ENCODE data around the gene OR6C65. TPM values are rescaled to one million over a fixed set of nuclear protein-coding genes. Genes with fewer than 3 reads are reported as not detected.
"Not testable (repeated sequence)": the region's sequence is repeated elsewhere in the genome, so short reads cannot be mapped to it uniquely, and the experiment has no call there.

The OR6C65 gene
- polyA plus RNA-seq (2011; rRNA removed) (not detected in 2 replicates), polyA minus RNA-seq (2011; rRNA and poly(A)+ RNA removed) (not detected in 2 replicates)

DNA sequence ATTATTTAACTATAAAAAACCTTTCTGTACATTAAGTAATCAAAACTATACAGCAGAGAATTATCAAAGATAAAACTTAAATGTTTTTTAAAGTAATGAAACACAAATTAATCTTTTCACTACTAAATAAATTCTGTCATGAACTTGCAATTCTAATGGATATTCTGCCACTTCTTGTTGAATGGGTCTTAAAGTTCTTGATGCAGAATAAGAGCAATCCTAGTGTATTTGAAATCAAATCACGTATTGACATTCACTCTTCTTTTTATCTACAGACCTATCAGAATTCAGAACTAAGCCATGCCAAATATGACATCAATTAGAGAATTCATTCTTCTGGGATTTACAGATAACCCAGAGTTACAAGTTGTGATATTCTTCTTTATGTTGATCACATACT, at the start of gene OR6C65:
TSS of gene OR6C65 (plus strand) at position 301 of the 400 bp plus-strand sequence. CDS start at position 301, 0 bp downstream.
- ChIA-PET POLR2A (no interaction called here), CTCF (no interaction called here)
- no peaks in the 10 kb centered on the region for H3K27me3 ChIP-seq (ENCODE audit: control insufficient read depth, insufficient read depth, low read length)
- H3K36me3 ChIP-seq (ENCODE audit: control insufficient read depth, insufficient read depth, low read length): no peaks in the 10 kb centered on the region
- H3K4me3 ChIP-seq (ENCODE audit: low read depth, low read length): no peak within 1 kb of the TSS
- no peak for DNase-seq (ENCODE audit: low read depth)
- TF ChIP-seq CTCF (IDR thresholded peaks at IDR 0.05; ENCODE audit: insufficient read depth, low read depth, low read length): no peak

GRCh38 chr12:55355338-55355737, 45.0 kb upstream of the OR6C65 start:
- POLR2A ChIA-PET; CTCF ChIA-PET; H3K4me3 ChIP-seq (ENCODE audit: low read depth, low read length); H3K27me3 ChIP-seq (ENCODE audit: control insufficient read depth, insufficient read depth, low read length); DNase-seq (ENCODE audit: low read depth); H3K36me3 ChIP-seq (ENCODE audit: control insufficient read depth, insufficient read depth, low read length): not testable (repeated sequence)

GRCh38 chr12:55362675-55363074, 37.7 kb upstream of the OR6C65 start, which contains the start of gene OR6C75:
OR6C75 (plus strand) TSS chr12:55362975; CDS start chr12:55365111, 2,136 bp downstream.
- H3K4me3 ChIP-seq (ENCODE audit: low read depth, low read length): no peak within 1 kb of the TSS
- no peak for TF ChIP-seq CTCF (IDR thresholded peaks at IDR 0.05; ENCODE audit: insufficient read depth, low read depth, low read length)
- ChIA-PET POLR2A (no interaction called here), CTCF (no interaction called here)
- H3K27me3 ChIP-seq (ENCODE audit: control insufficient read depth, insufficient read depth, low read length): no peaks in the 10 kb centered on the region
- H3K36me3 ChIP-seq (ENCODE audit: control insufficient read depth, insufficient read depth, low read length): no peaks in the 10 kb centered on the region
- no peak for DNase-seq (ENCODE audit: low read depth)

- ChIA-PET POLR2A (no interaction called here), CTCF (no interaction called here)
- Histone ChIP-seq H3K27me3 (ENCODE audit: control insufficient read depth, insufficient read depth, low read length) (no peaks in the 10 kb centered on the region), H3K4me3 (ENCODE audit: low read depth, low read length) (no peak overlapping the region), H3K36me3 (ENCODE audit: control insufficient read depth, insufficient read depth, low read length) (no peaks in the 10 kb centered on the region)
- DNase-seq (ENCODE audit: low read depth): no peak
- no peak for TF ChIP-seq CTCF (IDR thresholded peaks at IDR 0.05; ENCODE audit: insufficient read depth, low read depth, low read length)
Measured at GRCh38 chr12:55365086-55365485, 35.2 kb upstream of the OR6C65 start.

DNA sequence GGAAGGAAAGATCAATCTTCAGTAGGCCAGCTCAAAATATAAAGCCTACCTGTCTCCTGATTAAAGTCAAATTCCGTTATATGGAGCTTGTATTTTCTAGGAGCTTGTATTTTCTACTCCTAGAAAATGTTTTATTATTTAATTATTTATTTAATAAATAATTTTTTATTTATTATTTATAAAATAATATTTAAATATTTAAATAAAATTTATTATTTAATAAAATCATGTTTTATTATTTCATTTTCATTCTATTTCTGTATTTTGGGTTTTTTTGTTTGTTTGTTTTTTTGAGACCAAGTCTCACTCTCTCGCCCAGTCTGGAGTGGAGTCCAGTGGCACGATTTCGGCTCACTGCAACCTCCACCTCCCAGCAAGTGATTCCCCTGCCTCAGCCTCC, 27.8 kb upstream of the OR6C65 start:
- no peaks in the 10 kb centered on the region for H3K36me3 ChIP-seq (ENCODE audit: control insufficient read depth, insufficient read depth, low read length)
- ChIA-PET CTCF (no interaction called here), POLR2A (no interaction called here)
- no peak for TF ChIP-seq CTCF (IDR thresholded peaks at IDR 0.05; ENCODE audit: insufficient read depth, low read depth, low read length)
- no peaks in the 10 kb centered on the region for H3K27me3 ChIP-seq (ENCODE audit: control insufficient read depth, insufficient read depth, low read length)
- H3K4me3 ChIP-seq (ENCODE audit: low read depth, low read length): no peak overlapping the region
- DNase-seq (ENCODE audit: low read depth): no peak

GRCh38 chr12:55385891-55386290, 14.4 kb upstream of the OR6C65 start:
- TF ChIP-seq CTCF (IDR thresholded peaks at IDR 0.05; ENCODE audit: insufficient read depth, low read depth, low read length): no peak
- ChIA-PET CTCF (no interaction called here), POLR2A (no interaction called here)
- no peak for DNase-seq (ENCODE audit: low read depth)
- no peak overlapping the region for H3K4me3 ChIP-seq (ENCODE audit: low read depth, low read length)
- no peaks in the 10 kb centered on the region for H3K27me3 ChIP-seq (ENCODE audit: control insufficient read depth, insufficient read depth, low read length)
- H3K36me3 ChIP-seq (ENCODE audit: control insufficient read depth, insufficient read depth, low read length): no peaks in the 10 kb centered on the region
